Stomach (tissue), 4 donors: ENCODE data around the gene CLSTN2.

Source experiments
- CTCF ChIP-seq, 7 experiments: fragments of 450-650 bp in 4 of 7; fragments of 200-600 bp in 3 of 7; sonication (generic) in 3 of 7; IDR thresholded peaks; one replicate each; pipeline ENCODE4 v1.5.1; 2016 to 2019; ENCODE audit warnings: antibody characterized with exemption in 7 of 7, control low read depth in 2 of 7, mild to moderate bottlenecking in 1 of 7
- EP300 ChIP-seq: sonication (generic); formaldehyde crosslinking; IDR thresholded peaks from one replicate; pipeline ENCODE4 v1.6.1; 2017; ENCODE audit warnings: antibody characterized with exemption

GRCh38 chr3:140315955-140316354 is 381.0 kb downstream of the CLSTN2 start:
- TF ChIP-seq CTCF (IDR thresholded peaks at IDR 0.05) (no peak), EP300 (no peak)
